ENCODE measurements around the gene SLFNL1.

The SLFNL1 gene

DNA sequence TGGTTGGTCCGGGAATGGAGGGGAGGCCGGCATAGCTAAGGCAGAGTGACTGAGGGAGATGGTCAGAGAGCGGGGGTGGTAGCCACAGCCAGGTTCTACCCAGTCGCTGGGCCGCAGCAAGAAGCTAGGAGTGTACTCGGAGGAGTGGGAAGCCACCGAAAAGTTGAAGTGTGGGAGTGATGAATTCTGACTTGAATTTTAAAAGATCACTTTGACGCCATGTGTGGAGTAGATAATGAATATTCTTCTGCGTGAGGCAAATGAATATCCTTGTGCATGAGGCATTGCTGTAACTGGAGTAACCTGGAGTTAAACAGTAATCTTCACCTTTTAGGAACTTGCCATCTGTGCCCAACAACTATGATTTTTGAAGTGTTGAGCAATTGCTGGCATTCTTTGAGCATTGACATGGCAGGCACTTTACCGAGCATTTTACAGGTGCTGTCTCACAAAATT, 35.2 kb downstream of the SLFNL1 start:
- DNase-seq (ENCODE audit: low read depth) = no peak

DNA sequence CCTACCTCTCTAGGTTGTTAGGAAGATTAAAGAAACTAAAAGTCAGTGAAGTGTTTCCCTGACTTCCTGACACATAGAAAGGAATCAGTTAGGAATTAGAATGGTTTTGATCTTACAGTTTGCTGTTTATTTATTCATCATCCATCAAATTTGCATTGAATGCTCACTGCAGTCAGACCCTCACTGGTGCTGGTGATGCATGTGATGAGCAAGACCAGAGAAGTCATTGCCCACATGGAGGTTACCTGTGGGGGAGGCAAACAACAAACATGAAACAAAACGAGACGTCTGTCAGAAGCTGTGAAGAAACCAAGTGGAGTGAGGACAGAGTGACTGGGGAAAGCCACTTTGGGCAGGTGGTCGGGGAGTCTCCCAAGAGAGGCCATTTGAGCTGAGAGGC, 35.6 kb downstream of the SLFNL1 start:
- DNase-seq (ENCODE audit: low read depth) = no peak

DNA sequence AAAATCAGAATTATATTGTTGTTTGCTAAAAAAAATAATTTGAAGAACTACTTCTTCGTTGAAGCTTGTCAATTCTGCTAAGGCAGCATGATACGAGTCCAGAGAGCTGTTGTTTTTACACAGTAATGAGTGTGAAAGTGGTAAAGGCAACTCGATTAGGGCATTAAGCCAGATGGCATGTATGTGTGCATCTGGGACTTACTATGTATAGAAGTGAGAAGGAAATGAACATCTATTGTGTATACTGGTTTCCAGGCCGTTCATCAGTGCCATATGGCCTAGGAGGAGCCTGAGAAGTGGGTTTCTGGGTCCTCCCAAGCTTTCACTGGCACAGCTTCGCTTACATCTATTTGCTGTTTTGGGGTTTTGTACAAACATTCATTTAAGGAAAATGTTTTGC, 36.4 kb downstream of the SLFNL1 start:
- no peak for DNase-seq (ENCODE audit: low read depth)

DNA sequence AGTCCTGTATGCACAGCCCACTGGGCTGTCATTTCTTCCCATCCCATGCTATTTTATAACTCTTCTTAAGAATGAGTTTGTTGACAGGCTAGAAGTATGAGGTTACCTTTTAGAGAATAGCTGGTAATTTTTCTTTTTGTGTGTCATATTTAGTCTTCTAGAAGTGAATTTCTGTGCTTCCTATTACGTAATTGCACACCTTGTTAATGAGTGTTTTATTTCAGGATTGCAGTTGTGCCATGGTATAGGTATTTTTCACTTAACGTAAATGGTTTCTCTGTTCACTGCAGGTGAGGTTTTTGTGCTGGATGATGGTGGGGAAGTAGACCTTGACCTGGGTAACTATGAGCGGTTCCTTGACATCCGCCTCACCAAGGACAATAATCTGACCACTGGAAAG, 37.0 kb downstream of the SLFNL1 start:
- DNase-seq (ENCODE audit: low read depth) = no peak

DNA sequence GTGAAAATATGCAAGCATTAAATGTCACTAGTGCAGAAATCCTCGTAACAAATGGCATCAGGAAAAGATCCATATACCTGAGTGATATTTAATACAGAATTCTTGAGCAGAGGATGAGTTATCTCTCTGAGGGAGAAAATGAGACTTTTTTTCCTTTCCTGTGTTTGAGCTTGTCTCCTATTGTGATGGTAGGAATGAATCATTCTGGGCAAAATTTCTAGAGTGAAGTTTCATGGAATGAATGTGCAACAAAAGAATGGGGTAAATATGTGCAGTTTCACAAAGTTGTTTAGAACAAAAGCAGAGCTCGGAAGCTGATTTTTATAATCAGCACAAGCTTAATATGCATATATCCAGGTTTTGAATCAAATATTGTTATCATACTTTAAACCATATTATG, 37.5 kb downstream of the SLFNL1 start:
- DNase-seq (ENCODE audit: low read depth) = no peak

DNA sequence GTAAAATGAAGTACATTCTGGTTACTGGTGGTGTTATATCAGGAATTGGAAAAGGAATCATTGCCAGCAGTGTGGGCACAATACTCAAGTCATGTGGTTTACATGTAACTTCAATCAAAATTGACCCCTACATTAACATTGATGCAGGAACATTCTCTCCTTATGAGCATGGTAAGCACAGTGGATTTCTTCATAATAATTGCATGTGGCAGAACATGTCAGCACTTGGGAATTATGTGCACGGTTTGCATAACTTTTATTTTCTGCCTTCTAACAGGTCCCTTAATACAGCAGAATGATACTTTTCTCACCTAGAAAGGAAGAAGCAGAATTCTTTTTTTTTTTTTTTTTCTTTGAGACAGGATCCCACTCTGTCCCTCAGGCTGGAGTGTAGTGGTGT, 38.2 kb downstream of the SLFNL1 start:
- DNase-seq (ENCODE audit: low read depth) = no peak

DNA sequence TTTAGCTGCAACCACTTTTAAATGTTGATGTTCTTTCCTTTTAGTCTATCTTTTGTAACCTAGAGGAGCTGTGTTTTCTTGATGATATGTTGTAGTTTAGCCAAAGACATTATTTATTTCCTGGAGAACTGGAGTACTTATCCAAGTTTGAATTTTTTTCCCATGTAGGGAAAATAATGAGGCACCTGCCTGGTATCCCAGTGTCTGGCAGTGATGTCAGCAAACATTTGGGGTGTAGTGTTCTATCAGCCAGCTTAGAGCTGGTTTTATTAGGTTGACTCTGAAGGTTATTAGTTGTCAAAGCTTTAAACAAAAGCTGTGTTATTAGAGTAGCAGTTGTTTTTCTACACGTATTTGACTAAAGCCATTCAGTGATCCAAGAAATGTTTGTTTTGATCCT, 38.8 kb downstream of the SLFNL1 start:
- DNase-seq (ENCODE audit: low read depth) = no peak

DNA sequence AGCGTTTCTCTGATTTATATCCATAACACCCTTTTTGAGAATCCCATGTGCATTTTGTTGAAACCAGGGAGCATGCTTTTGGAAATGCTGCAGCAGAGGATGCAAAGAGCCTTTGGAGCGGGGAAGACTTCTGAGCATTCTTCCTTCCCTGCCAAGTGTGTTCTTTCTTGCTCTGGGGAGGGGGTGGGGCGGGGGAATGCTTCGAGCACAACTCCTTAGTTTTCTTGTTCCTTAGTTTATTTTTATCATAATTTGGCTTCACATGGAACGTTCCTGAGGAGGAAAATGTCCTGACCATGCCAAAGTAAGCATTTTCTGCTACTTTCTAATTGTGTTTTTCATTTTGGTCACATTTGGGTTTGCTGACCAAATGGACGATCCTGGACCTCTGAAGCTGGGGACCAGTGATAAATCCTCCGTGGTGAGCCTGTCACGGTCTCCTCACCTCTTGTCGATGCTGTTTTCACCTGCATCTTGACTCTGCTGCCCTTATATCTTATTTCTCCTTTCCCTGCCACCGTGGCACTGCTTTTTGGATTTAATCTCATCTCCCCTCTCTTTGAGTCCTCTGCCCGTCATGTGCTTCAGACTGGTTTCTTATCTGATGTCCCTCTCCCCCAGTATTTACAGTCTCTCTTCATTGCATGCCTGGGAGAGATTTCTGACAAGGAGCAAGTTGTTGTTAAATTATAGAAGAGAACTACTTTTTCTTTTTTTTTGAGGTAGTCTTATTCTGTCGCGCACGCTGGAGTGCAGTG, 39.7 kb downstream of the SLFNL1 start:
- DNase-seq (ENCODE audit: low read depth) = no peak

DNA sequence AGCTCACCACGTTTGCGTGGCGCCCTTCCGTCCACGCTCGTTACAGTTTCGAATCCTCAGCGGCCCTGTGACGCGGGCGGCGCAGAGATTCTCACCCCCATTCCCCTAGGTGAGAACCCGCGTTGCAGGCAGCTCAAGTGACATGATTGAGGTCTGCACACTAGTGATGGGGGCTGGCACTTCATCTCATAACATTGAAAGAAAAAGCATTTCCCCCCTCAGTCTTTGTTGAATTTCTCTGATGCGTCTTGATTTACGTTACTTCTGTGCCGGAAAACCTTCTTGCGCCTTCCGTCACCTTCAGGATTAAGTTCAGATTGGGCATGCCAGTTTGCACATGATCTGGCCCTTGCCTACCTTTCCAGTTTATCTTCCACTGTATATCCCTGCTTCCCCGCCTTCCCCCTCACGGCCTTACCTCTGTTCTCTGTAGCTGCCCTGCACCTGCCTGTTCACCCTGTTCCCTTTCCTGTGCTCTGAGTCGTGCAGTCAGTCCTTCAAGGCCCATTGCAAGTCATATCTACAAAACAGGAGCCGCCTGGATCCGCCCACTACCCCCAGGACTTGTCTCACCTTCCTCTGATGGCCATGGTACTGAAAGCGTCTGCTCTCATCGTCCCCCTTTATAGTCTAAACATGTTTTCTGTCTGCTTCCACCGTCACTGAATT, 40.9 kb downstream of the SLFNL1 start:
- no peak for DNase-seq (ENCODE audit: low read depth)

DNA sequence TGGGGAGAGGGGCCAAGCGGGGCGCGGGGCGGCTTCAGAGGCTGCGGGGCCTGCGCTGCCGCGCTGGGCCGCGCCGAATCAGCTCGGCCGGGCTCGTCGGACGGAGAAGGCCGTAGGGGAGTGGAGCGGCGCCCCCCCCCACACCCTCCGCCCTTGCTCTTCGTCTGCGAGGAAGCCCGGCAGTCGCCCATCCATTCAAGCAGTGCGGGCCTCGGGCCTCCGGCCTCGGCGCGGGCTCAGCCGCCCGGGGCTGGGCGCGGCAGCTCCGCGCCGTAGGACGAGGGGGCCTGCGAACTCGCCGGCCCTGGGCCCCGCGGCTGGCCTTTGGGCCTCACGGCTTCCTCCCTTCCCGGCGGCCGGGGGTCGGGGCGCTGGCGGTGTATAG, 41.5 kb downstream of the SLFNL1 start:
- DNase-seq (ENCODE audit: low read depth) = no peak

DNA sequence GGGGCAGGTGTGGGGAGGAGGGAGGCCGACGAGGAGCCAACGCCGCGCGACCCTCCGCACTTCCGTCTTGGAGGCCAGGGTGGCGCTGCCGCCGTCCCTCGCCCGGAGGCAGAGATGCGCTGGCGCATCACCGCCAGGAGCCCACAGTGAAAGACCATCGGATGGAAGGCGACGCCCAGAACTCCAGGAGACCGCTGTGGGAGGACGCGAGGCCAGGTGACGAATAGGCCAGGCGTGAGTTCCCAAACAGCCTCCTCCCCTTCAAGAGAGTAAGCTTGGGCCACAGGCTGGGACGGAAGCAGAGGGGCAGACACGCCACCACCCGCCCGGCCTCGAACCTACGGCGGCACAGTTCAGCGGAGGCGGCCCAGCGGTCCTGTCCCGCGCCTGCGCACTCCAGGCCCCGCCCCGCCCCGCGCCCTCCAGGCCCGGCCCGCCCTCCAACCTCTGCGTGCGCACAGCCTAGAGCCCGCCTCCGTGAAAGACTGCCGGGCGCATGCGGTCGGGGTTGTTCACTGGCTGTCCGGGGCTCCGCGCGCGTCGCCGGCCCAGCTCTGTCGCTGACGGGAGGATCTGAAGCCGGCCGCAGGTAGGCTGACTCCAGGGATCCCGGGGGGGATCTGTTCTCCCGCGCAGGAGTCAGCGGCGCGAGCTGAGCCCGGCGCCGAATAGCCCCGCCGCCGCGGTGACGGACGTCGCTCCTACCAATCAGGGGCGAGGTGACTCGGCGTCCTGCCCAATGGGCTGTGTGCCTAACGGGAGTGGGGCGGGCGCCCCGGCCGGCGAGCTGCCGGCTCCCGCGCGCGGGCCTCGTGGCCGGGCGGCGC, 42.1 kb downstream of the SLFNL1 start, which contains the start of gene CTPS1:
TSS of gene CTPS1 (plus strand) at position 456 of the 827 bp plus-strand sequence. CDS start 3,595 bp downstream, outside the sequence.
- DNase-seq (ENCODE audit: low read depth) = peak; percentile 87

DNA sequence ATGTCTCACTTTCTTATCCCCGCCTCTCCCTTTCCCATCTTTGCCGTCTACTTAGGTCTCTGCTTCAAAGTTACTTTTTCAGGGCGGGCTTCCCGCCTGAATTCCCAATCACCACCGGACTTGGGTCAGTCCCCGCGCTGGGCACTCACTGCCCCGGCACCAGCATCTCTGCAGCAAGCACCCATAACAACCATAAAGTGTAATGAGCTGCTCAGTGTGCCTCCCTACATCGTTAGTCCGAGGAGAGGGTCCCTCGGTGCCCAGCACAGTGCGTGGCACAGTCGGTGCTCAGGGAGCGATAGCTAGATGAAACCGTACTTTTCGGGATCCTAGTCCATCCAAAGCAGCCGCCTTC, 42.7 kb downstream of the SLFNL1 start:
- DNase-seq (ENCODE audit: low read depth) = no peak

DNA sequence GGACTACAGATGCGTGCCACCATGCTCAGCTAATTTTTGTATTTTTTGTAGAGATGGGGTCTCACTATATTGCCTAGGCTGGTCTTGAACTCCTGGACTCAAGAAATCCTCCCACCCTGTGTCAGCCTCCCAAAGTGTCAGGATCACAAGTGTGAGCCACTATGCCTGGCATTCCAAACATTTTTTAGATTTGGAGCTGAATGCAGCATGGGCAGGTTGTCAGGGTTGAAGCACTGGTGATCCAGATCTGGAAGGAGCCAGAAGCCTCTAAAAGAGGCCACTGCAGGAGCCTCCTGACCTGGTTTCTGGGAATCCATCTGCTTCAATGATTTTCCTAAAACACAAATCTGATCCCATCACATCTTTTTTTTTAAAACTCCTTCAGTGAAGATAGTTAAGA, 43.8 kb downstream of the SLFNL1 start:
- DNase-seq (ENCODE audit: low read depth) = no peak

DNA sequence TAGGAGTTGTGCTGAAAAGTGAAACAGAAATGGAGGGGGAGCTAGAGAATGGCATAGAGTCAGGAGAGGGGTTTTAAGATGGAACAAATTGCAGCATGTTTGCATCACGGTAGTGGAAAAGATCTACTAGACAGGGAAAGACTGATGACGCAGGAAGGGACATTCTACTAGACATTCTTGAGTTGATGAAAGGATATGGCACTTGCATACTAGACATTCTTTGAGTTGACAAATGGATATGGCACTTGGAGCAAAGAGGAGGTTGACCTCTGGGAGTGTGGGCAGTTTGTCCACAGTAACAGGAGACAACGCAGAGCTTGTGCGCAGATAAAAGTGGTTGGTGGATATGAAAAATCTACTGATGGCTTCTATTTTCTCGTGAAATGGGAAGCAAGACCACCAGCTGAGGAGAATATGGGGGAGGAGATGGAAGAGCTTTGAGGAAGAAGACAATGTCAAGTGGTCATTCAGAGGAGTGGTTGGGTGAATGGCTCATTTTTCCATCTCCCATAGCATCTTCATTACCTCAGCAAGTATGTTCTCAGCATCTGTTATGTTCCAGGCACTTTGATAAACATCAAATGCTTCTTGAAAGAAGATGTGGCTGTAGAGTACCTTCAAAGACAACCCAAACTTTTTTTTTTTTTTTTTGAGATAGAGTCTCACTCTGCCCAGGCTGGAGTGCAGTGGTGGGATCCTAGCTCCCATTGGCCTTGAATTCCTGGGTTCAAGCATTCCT, 44.4 kb downstream of the SLFNL1 start:
- DNase-seq (ENCODE audit: low read depth) = no peak

DNA sequence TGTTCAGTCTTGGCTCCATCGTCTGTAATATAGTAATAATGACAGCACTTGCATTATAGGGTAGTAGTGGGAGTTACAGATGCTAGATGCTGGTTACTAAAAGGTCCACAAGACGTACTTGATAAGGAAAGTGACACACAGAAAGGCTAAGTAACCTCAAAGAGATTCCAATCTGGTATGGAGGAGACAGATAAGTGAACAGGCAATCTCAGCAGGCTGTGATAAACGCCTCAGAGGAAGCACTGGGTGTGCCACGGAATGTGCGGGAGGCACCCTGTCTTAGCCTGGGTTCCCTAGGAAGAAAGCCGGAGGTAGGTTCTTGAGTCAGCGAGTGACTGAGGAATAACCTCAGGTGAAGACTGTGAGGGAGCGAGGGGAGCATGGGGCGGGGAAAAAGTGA, 46.6 kb downstream of the SLFNL1 start:
- no peak for DNase-seq (ENCODE audit: low read depth)

DNA sequence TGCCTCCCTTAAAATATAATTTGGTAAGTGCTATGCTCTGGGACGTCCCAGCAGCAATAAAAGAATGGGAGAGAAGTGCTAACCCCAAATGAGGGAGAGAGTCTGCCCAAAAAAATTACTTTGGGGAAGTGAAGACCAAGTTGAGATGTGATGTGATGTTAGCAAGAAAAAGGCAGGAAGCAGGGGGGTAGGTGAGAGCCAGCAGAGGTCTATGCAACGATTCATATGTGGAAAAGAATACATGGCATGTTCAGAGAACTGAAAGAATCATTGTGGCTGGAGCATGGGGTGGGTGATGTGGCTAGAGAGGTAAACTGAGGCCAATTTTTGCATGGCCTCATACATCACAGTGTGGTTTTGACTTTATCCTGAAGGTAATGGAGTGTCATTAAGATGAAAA, 47.6 kb downstream of the SLFNL1 start:
- DNase-seq (ENCODE audit: low read depth) = no peak

DNA sequence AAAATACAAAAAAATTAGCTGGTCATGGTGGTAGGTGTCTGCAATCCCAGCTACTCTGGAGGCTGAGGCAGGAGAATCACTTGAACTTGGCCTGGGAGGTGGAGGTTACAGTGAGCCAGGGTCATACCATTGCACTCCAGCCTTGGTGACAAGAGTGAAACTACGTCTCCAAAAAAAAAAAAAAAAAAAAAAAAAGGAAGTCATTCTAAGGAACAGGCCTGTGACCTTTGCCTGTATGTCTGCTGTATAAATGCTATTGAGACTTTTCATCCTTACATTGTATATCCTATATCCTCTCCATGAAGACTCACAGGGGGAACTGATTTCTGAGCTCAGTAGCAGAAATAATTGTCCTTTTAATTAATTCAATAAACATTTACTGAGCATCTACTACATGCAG, 49.6 kb downstream of the SLFNL1 start:
- no peak for DNase-seq (ENCODE audit: low read depth)

DNA sequence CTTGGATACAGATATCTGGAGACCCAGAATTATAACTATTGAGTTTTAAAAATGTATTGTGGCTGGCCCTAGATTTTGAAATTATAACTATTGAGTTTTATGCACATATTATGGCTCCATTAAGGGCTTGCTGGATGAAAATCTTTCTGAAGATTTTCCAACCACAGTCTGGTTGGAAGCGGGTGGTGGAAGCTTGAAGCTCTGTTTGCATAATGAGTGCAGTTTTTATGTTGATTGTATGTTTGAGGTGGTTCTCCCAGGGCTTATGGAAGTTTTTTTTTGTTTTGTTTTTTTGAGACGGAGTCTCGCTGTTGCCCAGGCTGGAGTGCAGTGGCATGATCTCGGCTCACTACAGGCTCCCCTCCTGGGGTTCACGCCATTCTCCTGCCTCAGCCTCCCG, 52.1 kb downstream of the SLFNL1 start:
- no peak for DNase-seq (ENCODE audit: low read depth)

DNA sequence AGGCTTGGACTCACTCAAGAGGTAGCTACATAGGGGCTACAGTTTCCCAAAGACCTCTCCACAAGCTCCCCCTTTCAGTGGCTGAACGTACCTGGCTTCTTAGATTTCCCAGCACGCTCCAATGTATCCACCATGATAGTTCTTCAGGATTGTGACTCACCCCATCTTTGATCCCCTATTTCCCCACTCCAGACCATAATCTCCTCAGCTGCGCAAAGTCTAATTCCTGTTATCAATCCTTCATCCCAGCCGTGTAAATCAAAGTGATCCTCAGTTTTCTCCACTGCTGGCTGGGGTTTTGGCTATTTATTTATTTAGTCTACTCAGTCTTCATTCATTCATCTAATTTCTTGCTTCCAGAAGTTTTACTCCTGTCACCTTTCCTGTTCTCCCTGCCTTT, 55.1 kb downstream of the SLFNL1 start:
- no peak for DNase-seq (ENCODE audit: low read depth)

Measured in GM04504 (cell line).